Ovary (tissue), 3 donors: ENCODE results near the gene LAMTOR4.

Experiments
- POLR2A ChIP-seq: fragments of 450-650 bp; IDR thresholded peaks from one replicate; pipeline ENCODE4 v1.6.1; 2017; ENCODE audit warnings: antibody characterized with exemption, mild to moderate bottlenecking, moderate library complexity
- TF ChIP-seq, protein P1 (sequence below), 3 donors: fragments of 450-650 bp in 2 of 3; fragments of 200-600 bp in 1 of 3; IDR thresholded peaks; one replicate each; pipeline versions ENCODE4 v1.5.1 to v1.8.0; 2016 to 2022; ENCODE audit warnings: antibody characterized with exemption in 3 of 3, mild to moderate bottlenecking in 1 of 3
- donor health status: DM: no; HTN: no; CAD: no.

- TF ChIP-seq, protein P1, sequence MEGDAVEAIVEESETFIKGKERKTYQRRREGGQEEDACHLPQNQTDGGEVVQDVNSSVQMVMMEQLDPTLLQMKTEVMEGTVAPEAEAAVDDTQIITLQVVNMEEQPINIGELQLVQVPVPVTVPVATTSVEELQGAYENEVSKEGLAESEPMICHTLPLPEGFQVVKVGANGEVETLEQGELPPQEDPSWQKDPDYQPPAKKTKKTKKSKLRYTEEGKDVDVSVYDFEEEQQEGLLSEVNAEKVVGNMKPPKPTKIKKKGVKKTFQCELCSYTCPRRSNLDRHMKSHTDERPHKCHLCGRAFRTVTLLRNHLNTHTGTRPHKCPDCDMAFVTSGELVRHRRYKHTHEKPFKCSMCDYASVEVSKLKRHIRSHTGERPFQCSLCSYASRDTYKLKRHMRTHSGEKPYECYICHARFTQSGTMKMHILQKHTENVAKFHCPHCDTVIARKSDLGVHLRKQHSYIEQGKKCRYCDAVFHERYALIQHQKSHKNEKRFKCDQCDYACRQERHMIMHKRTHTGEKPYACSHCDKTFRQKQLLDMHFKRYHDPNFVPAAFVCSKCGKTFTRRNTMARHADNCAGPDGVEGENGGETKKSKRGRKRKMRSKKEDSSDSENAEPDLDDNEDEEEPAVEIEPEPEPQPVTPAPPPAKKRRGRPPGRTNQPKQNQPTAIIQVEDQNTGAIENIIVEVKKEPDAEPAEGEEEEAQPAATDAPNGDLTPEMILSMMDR (IDR thresholded peaks at IDR 0.05), result no peak
- no peak for TF ChIP-seq POLR2A
Observed at GRCh38 chr7:100141555-100141949, 7.2 kb upstream of the LAMTOR4 start.
